GM23338 (cell line): ENCODE data around the gene UGT1A10.

Source experiments
- CREB1 ChIP-seq: fragments of 250-450 bp; sonication (Bioruptor Pico); IDR thresholded peaks from 2 replicates; pipeline ENCODE4 v1.5.0; 2020; ENCODE audit warnings: low read depth, mild to moderate bottlenecking, moderate library complexity
- CTCF ChIP-seq, 2 experiments: fragments of 200-600 bp in 1 of 2; sonication (generic) in 1 of 2; conservative IDR thresholded peaks; 2 replicates each; pipeline versions ENCODE4 v1.5.1 to v1.6.1; 2016 to 2017; ENCODE audit warnings: antibody characterized with exemption in 2 of 2, low read depth in 2 of 2, mild to moderate bottlenecking in 2 of 2, moderate library complexity in 1 of 2
- EZH2 ChIP-seq: fragments of 200-600 bp; sonication (generic); IDR thresholded peaks from one replicate; pipeline ENCODE4 v1.8.0; 2017; ENCODE audit warnings: antibody characterized with exemption, mild to moderate bottlenecking, low read depth; ENCODE audit not compliant: unreplicated experiment
- POLR2AphosphoS5 ChIP-seq: IDR thresholded peaks from 2 replicates; pipeline ENCODE4 v1.6.1; 2016; ENCODE audit warnings: antibody characterized with exemption, low read depth

- TF ChIP-seq CTCF (conservative IDR thresholded peaks at IDR 0.05; ENCODE audit: low read depth in 2 of 2) (no peak), POLR2AphosphoS5 (no peak), CREB1 (no peak), EZH2 (no peak)
These were observed 179.6 kb downstream of the UGT1A10 start for GRCh38 chr2:233815861-233816260.
